HCT116 (cell line): ENCODE results near the gene WEE1.

Experiments used
- ATF3 ChIP-seq: IDR thresholded peaks from 2 replicates; pipeline ENCODE4 v1.6.1; 2012
- CTCF ChIP-seq, 3 experiments: fragments of 200-600 bp in 1 of 3; sonication (generic) in 1 of 3; IDR thresholded peaks in 2 of 3; conservative IDR thresholded peaks in 1 of 3; 2 replicates each; pipeline ENCODE4 v1.5.1; 2012 to 2017; ENCODE audit warnings: low read depth in 2 of 3, low read length in 2 of 3, antibody characterized with exemption in 1 of 3, borderline replicate concordance in 1 of 3, control low read depth in 1 of 3, mild to moderate bottlenecking in 1 of 3, mixed read lengths in 1 of 3, mixed run types in 1 of 3, moderate library complexity in 1 of 3; ENCODE audit not compliant: insufficient read depth in 1 of 3
- EZH2 ChIP-seq: fragments of 200-600 bp; sonication (generic); IDR thresholded peaks from 2 replicates; pipeline ENCODE4 v1.6.1; 2017; ENCODE audit warnings: antibody characterized with exemption, mixed run types
- MAX ChIP-seq: IDR thresholded peaks from 2 replicates; pipeline ENCODE4 v1.6.1; 2012
- POLR2A ChIP-seq: IDR thresholded peaks from 2 replicates; pipeline ENCODE4 v1.7.0; 2011; ENCODE audit warnings: borderline replicate concordance; ENCODE audit not compliant: insufficient read depth, insufficient read length; ENCODE audit errors: extremely low read depth
- POLR2AphosphoS5 ChIP-seq: IDR thresholded peaks from 2 replicates; pipeline ENCODE4 v1.6.1; 2011; ENCODE audit warnings: mild to moderate bottlenecking, low read depth, low read length, moderate library complexity
- RAD21 ChIP-seq: IDR thresholded peaks from 2 replicates; pipeline ENCODE4 v1.6.1; 2012; ENCODE audit warnings: low read depth, mild to moderate bottlenecking
- YY1 ChIP-seq: IDR thresholded peaks from 2 replicates; pipeline ENCODE4 v1.6.1; 2011; ENCODE audit warnings: low read length, low read depth, moderate library complexity, mild to moderate bottlenecking; ENCODE audit not compliant: insufficient replicate concordance; ENCODE audit errors: extremely low read depth
- ZNF274 ChIP-seq: fragments of 200-500 bp; sonication (Bioruptor generic); IDR thresholded peaks from 2 replicates; pipeline ENCODE4 v1.6.1; 2014; ENCODE audit warnings: mild to moderate bottlenecking, low read depth, low read length, inconsistent platforms

GRCh38 chr11:9527481-9528135 is 45.9 kb upstream of the WEE1 start:
- TF ChIP-seq CTCF (IDR thresholded peaks at IDR 0.05 in 2 of 3, conservative IDR thresholded peaks at IDR 0.05 in 1 of 3; ENCODE audit: borderline replicate concordance in 1 of 3, insufficient read depth in 1 of 3, low read depth in 2 of 3, low read length in 2 of 3) = no peak
- no peak for TF ChIP-seq POLR2AphosphoS5
- TF ChIP-seq POLR2A = no peak
- no peak for TF ChIP-seq YY1
- no peak for TF ChIP-seq MAX
- no peak for TF ChIP-seq EZH2
- no peak for TF ChIP-seq ATF3
- TF ChIP-seq ZNF274 = no peak
- TF ChIP-seq RAD21 = no peak
